Naive thymus-derived CD8-positive, alpha-beta T cell (primary cell): ENCODE data around the gene TIFAB. TPM values are rescaled to one million over a fixed set of nuclear protein-coding genes. Genes with fewer than 3 reads are reported as not detected.

ENCODE experiments used
- polyA plus RNA-seq, 3 donors: library from polyadenylated mRNA; unstranded; fragments of 300-500 nt; fragmentation: Illumina TruSeq; gene quantifications; one replicate each; pipeline ENCODE4 v1.2.3, GENCODE V29; 2021
- total RNA-seq, 8 experiments: library from RNA in 2 of 8; stranded (reverse) in 2 of 8; gene quantifications; one replicate each; pipeline ENCODE4 v1.2.3 and lab custom pipeline; 2021 to 2026

TIFAB gene
- total and polyA plus RNA-seq, 5 experiments from 2014 or later, result not detected

Other genes starting within 250 kb of the TIFAB start
- 10 to 100 TPM; 96.3 to 99.5 TPM for gene MACROH2A1, start 53.1 kb downstream of the TIFAB start, total RNA-seq
- 100 to 1,000 TPM; 101 to 121 (median 105) TPM for gene MACROH2A1, start 53.1 kb downstream of the TIFAB start, polyA plus RNA-seq
- gene DCANP1, start 5.0 kb downstream of the TIFAB start, total RNA-seq, result not detected
- gene DCANP1, start 5.0 kb downstream of the TIFAB start, polyA plus RNA-seq, result not detected
- gene NEUROG1, start 83.6 kb upstream of the TIFAB start, total RNA-seq, result not detected
- not detected for gene NEUROG1, start 83.6 kb upstream of the TIFAB start, polyA plus RNA-seq
- not detected for gene CXCL14, start 126.6 kb upstream of the TIFAB start, total RNA-seq
- gene CXCL14, start 126.6 kb upstream of the TIFAB start, polyA plus RNA-seq, result not detected